Occipital lobe (tissue), 2 donors: ENCODE measurements around the gene MEI4. TPM values are rescaled to one million over a fixed set of nuclear protein-coding genes. Genes with fewer than 3 reads are reported as not detected.
"Not testable (repeated sequence)": the region's sequence is repeated elsewhere in the genome, so short reads cannot be mapped to it uniquely, and the experiment has no call there.

ENCODE experiments used
- DNase-seq: peaks from one replicate; lab custom pipeline; 2025; lab: John Stamatoyannopoulos, UW
- total RNA-seq: library from RNA; depleted of rRNA; stranded (reverse); fragments of >200 nt; gene quantifications from one replicate; pipeline ENCODE4 v1.2.3, GENCODE V29; 2014

Gene MEI4
- 0.47 TPM for total RNA-seq

DNA sequence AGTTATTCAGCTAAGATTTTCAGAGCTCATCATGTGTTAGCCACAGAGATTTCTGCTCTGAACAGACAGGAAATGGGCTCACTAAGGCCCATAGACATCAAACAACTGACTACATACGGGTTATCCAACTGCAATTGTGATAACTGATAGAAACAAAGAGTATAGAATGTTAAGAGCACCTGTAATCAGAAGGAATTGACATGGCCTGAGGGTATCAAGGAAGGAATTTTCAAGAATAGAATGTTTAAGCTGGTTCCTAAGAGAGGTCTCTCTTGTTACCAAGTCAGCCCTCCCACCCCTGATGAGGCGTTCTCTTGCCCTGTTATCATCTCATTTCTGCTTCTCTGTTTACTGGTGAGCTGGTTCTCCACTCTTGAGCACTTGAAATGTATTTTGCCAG, at the start of gene MEI4:
Gene MEI4 (plus strand): TSS at position 301 of the 400 bp plus-strand sequence. CDS start 37,633 bp downstream, outside the sequence.
- no peak for DNase-seq

DNA sequence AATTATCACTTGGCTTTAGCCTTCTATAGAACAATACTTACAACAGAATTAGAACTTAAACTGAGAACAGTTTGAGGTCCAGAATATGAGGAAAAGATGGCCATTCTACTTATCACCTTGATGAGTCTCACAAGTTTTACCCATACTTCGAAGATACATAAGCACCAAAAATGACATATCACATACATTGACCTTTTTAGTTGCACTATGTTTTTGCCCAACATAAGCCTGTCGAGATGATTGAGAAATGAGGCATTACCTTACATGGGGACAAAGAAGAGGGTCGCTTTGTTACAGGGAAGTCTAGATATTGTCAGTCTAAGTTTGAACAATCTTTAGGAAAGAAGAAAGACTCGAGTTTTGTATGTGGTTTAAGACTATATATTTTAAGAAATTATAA, 48.4 kb upstream of the MEI4 start:
- DNase-seq = no peak

- no peak for DNase-seq
These were observed 45.8 kb upstream of the MEI4 start for GRCh38 chr6:77607004-77607403.

DNA sequence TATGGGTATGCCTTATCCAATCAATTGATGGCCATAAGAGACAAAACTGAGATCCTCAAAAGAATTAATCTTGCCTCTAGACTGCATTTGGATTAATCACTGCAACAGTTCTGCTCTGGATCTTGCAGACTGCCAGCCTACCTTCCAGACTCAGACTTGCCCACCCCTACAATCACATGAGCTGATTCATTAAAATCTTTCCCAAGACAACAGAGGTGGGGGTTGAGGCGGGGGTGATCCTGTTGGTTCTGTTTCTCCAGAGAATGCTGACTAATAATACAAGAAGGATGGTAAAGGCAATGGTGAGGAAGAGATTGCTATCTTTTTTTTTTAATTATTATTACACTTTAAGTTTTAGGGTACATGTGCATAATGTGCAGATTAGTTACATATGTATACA, 43.7 kb upstream of the MEI4 start:
- DNase-seq = no peak

- no peak for DNase-seq
These were observed 33.7 kb upstream of the MEI4 start for GRCh38 chr6:77619114-77619513.

- DNase-seq = no peak
These were observed 32.5 kb upstream of the MEI4 start for GRCh38 chr6:77620278-77620882.

DNA sequence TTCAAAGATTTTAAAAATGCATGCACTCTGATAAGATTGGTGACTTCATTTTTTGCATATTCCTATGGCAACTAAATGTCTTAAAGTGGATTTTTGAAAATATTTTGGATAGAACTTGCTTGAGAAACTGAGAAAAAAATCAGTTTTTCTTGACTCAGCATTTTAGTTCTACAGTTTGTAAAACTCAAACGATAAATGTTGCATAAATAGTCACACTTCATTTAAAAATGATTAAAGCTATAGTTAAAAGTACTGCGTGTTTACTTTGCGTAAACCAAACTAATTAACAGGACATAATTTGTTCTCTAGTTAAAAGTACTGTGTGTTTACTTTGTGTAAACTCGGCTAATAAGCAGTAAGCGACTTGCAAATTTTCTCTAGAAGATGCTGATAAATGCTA, 28.3 kb upstream of the MEI4 start:
- no peak for DNase-seq

- no peak for DNase-seq
These were observed 26.4 kb upstream of the MEI4 start for GRCh38 chr6:77626426-77626825.

- DNase-seq = no peak
These were observed 22.8 kb upstream of the MEI4 start for GRCh38 chr6:77630014-77630413.

DNA sequence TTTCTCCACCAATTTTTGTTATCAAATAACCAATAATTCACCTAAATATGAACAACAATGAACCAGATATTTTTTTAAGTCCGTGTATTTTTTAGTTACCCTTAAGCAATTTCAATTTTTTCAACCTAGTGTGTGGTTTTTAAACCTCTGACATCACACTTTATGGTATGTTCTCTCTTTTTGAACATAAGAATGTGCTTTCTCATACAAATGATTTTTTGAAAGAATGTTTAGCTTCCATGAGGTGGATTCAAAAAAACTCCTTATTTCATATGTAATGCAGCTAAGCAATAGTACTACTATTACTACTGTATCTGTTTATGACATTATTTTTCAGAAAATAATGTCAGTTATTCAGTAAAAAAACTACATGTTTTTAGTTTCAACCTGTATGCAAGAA, 19.4 kb upstream of the MEI4 start:
- DNase-seq = no peak

- DNase-seq = no peak
These were observed 18.7 kb upstream of the MEI4 start for GRCh38 chr6:77633993-77634715.

GRCh38 chr6:77638129-77638830, 14.6 kb upstream of the MEI4 start:
- no peak for DNase-seq

DNA sequence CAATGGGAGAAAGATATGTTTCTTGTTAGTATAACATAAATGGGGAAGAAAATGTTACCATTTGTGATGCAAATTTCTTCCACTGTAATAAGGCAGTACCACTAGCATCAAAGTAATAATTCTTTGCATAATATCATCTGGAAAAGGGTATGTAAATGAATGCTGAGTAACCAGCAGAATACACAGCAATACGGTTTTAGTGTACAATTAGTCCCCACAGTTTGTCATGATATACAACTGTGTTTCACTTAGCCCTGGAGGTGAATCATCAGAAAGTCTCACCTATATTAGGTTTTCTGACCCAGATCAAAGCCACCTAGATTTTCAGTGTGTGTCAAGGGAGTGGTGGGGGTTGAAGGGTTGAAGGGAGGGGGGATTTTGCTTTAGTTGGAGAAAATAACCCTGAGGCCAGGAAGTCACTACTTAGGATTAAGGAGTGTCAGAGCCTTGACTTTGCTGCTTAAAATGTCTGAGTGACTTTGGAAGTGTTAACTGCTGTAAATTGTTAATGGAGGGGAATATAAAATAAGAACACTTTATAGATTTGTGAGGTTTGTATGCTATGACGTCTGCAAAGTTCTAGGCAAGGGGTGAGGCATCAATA, 8.6 kb upstream of the MEI4 start:
- DNase-seq = no peak

DNA sequence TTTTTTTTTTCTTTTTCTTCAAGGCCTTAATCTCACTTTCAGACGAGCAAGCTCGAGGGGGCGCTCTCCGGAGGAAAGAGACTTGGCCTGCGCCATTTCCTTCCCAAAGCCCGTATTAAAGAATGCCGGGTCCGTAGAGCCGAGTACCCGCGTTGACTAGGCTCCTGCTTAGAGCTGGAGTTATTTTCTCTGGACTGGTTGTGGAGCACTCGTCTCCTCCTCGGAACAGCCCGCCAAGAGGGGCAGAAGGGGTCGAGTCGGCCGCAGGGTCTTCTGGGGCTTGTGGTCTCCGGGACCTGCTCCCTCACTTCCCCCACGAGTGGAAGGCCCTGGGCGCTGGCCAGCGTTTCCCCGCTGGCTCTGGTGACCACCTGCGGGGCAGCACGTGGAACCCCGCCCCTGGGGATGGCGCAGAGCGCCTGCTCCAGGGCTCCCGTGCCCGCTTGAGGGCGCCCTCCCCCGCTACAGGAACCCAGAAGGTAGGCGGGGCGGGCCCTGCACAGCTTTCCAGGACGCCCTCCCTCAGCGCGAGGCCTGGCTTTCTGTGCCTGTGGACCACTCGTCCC, 2.7 kb upstream of the MEI4 start:
- DNase-seq = no peak

- no peak for DNase-seq
These were observed 977 bp downstream of the MEI4 start for GRCh38 chr6:77653816-77654215.

GRCh38 chr6:77655035-77655434, 2.2 kb downstream of the MEI4 start:
- not testable (repeated sequence) for DNase-seq

DNA sequence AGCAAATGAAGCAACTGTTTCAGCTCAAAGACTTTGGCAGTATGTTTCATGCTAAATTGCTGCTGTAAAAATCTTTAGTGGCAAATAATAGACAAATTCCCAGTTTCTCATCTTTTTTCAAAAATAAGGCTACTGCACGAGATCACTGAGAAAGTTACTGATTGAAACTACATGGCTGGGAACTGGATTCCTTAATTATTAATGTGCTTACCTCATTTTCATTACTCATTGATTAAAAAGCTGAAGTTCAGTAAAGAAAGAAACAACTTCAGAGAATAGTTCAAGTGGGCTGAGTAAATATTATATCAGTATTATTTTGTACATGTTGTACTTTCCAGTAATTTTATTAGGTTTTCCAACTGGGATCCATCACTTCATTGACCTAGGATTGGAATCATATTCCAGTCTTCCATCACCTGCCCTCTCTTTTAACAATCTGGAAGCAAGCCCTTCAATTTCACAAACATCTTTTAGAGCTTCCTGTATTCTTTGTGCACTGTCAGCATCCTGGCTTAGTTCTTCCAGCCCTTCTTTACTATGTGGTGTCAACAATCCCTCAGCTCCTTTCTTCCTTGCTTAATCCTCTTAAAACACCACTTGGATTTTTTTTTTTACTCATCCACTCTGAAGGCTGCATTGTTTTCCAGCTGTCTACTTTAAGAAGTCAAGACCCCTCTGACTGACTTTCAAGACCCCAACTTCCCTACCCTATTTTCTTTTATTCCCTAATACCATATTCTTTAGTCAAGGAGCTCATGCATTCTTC, 4.3 kb downstream of the MEI4 start:
- no peak for DNase-seq

DNA sequence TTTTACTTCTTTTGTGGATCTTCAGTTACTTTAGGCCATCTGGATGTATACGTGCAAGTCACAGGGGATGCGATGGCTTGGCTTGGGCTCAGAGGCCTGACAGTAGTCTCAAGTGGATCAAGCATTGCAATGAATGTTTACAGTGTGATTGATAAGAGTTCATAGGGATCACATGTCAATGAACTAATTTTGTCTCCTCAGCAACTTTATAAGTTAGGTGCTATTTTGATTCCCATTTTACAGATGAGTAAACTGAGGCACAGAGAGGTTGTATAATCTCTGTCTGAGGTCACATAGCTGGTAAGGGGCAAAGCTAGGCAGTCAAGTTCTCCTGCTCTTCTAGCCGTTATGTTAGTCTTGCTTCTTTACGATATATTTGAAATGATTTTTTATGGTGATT, 13.5 kb downstream of the MEI4 start:
- DNase-seq = no peak

DNA sequence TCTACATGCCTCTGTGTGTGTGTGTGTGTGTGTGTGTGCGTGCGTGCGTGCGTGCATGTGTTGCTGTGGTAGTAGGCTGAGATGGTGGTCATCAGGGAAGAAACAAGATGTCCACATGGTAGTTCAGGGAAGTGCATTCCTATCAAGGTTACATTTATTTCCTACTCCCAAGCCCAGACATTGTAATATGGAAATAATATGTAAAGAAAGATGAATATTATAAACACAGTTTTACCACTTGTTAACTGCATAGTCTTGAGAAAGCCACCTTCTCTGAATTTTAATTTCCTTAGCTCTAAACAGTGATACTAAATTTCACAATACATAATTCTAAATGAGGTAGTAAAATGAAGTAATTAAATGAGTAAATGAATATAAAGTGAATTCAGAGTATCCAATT, 14.0 kb downstream of the MEI4 start:
- DNase-seq = no peak

GRCh38 chr6:77669913-77670312, 17.1 kb downstream of the MEI4 start:
- DNase-seq = no peak

DNA sequence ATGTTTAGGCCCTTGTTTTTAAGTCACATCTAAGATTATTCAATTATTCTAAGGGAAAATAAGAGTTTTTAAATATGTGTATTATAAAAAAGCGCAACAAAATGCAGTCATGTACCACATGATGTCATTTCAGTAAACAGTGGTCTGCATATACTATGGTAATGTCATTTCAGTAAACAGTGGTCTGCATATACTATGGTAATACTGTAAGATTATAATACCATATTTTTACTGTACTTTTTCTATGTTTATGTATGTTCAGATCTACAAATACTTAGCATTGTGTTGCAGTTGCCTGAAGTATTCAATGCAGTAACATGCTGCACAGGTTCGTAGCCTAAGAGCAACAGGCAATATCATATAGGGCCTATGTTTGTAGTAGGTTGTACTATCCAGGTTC, 21.4 kb downstream of the MEI4 start:
- no peak for DNase-seq
